ENCODE data around the gene PALD1.
"Not testable (repeated sequence)": the region's sequence is repeated elsewhere in the genome, so short reads cannot be mapped to it uniquely, and the experiment has no call there.

The PALD1 gene

DNA sequence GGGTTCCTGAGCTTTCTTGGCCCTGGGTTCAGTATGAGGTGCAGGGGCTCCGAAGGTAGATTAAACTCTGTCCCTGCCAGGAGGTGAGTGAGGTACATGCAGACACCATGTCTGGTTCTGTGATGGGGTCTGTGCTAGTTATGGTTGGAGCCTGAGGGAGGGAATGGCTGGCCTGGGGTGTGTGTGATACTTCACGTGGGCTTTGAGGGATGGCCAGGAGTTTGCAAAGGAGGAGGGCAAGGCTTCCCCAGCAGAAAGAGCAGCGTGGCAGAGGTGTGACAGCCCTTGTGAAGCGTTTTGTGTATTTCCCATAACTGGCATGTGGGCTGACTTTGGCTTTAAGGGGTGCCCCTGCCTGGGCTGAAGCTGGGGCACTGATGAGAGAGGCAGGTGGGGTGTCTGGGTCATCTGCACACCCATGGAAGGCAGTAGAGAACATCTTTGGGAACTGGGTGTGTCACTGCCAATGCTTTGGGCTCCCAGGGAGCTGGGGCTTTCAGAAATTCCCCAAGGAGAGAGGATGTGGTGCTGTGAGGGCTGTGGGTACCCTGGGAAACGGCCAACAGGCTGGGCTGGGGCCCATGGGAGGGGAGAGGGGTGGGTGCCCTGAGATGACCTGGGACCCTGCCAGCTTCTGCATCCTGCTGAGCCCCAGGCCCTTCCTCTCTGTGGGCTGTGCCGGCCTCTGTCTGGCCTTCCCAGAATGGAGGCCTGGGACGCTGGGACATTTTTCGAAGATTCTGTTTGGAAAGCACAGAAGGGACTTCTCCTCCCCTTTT lies 4.6 kb downstream of the PALD1 start:
- no peak for DNase-seq (ENCODE audit: low spot score)

DNA sequence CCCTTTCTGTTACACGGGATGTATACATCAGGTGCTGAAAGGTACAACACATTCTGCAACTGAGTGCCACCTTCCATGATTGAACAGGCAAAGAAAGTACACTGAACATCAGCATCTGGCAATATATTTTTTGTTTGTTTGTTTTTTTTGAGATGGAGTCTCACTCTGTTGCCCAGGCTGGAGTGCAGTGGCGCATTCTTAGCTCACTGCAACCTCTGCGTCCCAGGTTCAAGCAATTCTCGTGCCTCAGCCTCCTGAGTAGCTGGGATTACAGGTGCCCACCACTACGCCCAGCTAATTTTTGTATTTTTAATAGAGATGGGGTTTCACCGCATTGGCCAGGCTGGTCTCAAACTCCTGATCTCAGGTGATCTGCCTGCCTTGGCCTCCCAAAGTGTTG lies 5.3 kb downstream of the PALD1 start:
- DNase-seq (ENCODE audit: low spot score): not testable (repeated sequence)

- DNase-seq (ENCODE audit: low spot score): no peak
Observed at GRCh38 chr10:70487824-70488223, 9.3 kb downstream of the PALD1 start.

DNA sequence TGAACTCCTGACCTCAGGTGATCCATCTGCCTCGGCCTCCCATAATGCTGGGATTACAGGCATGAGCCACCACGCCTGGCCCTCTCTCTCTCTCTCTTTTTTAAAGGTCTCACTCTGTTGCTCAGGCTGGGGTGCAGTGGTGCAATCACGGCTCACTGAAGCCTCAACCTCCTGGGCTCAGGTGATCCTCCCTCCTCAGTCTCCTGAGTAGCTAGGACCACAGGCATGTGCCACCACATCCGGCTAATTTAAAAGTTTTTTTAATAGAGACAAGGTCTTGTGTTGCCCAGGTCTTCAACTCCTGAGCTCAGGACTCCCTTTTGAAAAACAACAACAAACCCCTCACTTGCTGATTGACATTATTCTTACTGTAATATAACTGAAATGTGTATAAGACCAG lies 11.6 kb downstream of the PALD1 start:
- no peak for DNase-seq (ENCODE audit: low spot score)

- DNase-seq (ENCODE audit: low spot score): no peak
Observed at GRCh38 chr10:70491614-70492013, 13.0 kb downstream of the PALD1 start.

- no peak for DNase-seq (ENCODE audit: low spot score)
Observed at GRCh38 chr10:70492786-70493659, 14.5 kb downstream of the PALD1 start.

DNA sequence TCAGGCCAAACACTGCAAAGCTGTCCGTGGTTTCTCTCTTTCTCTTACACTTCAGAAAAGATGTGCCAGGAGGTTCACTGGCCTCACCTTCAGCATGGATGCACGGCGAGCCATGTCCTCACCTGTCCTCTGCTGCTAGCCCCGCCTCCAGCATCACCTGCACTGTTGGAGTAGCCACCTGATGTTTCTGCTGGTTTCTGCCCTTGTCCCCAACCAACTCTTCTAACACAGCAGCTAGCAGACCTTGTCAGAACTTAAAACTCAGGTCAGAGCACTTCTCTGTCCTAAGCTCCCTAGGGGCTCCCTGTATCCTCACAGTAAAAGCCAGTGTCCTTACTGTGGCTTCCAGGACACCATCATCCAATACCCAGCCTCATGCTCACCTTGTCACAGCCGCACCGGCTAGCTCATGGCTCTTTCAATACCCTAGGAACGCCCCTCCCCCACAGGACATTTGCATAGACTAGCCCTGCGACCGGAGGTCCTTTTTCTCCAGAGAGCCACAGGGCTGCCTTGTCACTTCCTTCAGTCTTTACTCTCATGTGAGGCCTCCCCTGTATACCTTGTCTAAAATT lies 15.2 kb downstream of the PALD1 start:
- no peak for DNase-seq (ENCODE audit: low spot score)

GRCh38 chr10:70494536-70494935 lies 16.0 kb downstream of the PALD1 start:
- DNase-seq (ENCODE audit: low spot score): no peak

- no peak for DNase-seq (ENCODE audit: low spot score)
Observed at GRCh38 chr10:70494966-70495365, 16.4 kb downstream of the PALD1 start.

GRCh38 chr10:70495691-70496261 lies 17.2 kb downstream of the PALD1 start:
- DNase-seq (ENCODE audit: low spot score): no peak

DNA sequence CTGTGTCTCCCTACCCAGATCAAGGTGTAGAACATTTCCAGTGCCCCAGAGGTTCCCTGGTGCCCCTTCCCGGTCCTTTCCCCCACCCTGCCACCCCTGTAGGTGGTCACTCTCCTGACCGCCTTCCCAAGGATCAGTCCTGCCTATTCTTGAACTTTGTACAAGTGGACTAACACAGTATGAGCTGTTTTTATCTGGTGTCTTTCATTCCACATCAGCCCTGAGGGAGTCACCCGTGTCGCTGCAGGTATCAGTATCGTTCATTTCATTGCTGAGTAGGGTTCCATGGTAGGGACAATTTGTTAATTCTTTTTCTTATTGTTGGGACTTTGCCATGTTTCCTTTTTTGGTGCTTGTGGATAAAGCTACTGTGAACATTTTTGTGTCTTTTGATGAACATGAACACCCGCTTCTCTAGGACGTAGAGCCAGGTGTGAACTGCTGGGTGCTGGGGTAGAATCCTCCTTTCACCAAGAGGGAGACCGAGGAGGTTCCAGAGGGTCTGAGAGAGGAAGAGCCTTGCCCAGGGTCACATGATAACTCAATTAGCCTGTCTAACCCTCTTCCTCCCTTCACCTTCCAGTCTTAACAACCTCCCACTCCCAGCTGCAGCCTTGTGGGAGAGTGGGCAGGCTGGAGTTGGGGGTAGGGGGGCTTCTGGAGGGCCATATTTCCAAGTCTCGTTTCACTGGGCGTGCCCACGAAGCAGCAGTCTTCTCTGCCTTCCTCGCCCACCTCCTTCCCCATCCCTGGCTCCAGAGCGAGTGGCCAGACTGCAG lies 18.0 kb downstream of the PALD1 start:
- no peak for DNase-seq (ENCODE audit: low spot score)

DNA sequence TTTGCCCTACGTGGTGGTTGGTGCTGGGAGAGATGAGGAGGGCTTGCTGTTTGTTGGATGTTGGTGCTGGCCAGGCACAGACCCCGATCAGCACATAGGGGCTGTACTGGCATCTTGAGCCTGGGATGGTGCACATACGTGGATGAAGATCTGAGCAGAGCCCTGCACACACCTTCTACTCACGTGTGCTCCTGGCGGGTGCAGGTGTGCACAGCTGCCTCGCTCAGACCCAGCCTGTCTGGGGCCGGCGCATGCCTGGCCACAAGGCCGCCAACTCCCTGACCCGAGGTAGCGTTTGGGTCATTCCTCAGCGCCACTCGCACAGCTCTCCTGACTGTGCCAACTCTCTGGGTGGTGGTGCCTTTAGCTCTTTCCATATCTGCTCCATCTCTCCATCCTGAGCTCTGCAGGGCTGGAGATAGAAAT lies 18.6 kb downstream of the PALD1 start:
- no peak for DNase-seq (ENCODE audit: low spot score)

GRCh38 chr10:70498970-70499835 lies 20.6 kb downstream of the PALD1 start:
- DNase-seq (ENCODE audit: low spot score): no peak

- no peak for DNase-seq (ENCODE audit: low spot score)
Observed at GRCh38 chr10:70499836-70500167, 21.2 kb downstream of the PALD1 start.

GRCh38 chr10:70500368-70500767 lies 21.8 kb downstream of the PALD1 start:
- no peak for DNase-seq (ENCODE audit: low spot score)

GRCh38 chr10:70500812-70501301 lies 22.3 kb downstream of the PALD1 start:
- DNase-seq (ENCODE audit: low spot score): no peak

DNA sequence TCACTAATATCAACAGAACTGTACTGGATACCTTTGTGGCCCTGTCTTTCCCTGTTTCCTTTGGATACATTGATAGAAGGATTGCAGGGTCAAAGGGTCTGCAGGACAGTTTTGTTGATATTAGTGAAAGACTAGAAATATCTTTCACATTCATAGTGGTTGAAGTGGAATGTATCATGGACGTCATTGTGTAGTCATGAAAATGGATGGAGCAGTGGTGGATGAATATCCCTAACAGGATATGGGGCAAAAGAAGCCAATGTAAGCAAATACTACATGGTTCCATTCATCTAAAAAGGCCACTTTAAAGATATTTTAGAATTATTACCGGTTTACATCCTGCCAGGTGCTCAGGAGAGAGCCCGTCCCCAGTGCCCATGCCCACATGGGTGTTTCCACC lies 23.8 kb downstream of the PALD1 start:
- DNase-seq (ENCODE audit: low spot score): no peak

DNA sequence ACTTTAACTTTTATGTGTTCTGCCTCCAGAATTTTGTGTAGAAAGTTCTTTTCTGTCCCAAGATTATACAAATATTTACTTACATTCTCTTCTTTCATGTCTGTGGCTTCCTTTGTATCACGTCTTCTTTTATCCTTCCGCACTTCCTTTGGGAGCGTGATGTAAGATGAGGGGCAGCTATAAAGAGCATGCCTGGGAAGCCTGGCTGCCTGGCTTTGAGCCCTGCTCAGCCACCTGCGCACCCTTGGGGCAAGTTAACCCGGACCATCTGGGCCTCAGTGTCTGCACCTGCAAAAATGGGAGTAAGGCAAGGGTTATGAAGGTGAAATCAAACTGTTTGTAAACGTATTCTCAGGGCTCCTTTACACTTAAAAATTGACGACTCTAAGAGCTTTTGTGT lies 25.2 kb downstream of the PALD1 start:
- DNase-seq (ENCODE audit: low spot score): no peak

- DNase-seq (ENCODE audit: low spot score): no peak
Observed at GRCh38 chr10:70504521-70505358, 26.2 kb downstream of the PALD1 start.

GRCh38 chr10:70505908-70506307 lies 27.3 kb downstream of the PALD1 start:
- no peak for DNase-seq (ENCODE audit: low spot score)
